IMR-90 (cell line): Measurements from ENCODE around the gene SCRN2. TPM values are rescaled to one million over a fixed set of nuclear protein-coding genes. Genes with fewer than 3 reads are reported as not detected.

Source experiments
- ATAC-seq: fragments of 200-7000 bp; cut with Tn5 transposase; 2 replicates; pipeline ENCODE4 v1.9.1; 2020; ENCODE audit warnings: low read depth, mild to moderate bottlenecking, moderate library complexity
- BruUV-seq: library from RNA; stranded (reverse); fragments of 400-500 nt; replicated peaks from 2 replicates; lab custom pipeline; 2021; lab: Mats Ljungman, UMichigan
- CTCF ChIA-PET: fragments of 300-600 bp; formaldehyde crosslinking; extraction: SDS; loops from one replicate; lab custom pipeline; 2021; ENCODE audit warnings: antibody characterized with exemption; lab: Yijun Ruan, JAX
- POLR2A ChIA-PET: fragments of 300-600 bp; sonication (Branson Sonifier 250); formaldehyde crosslinking; loops from one replicate; lab custom pipeline; 2022; ENCODE audit warnings: antibody characterized with exemption; ENCODE audit not compliant: unreplicated experiment; lab: Charles Lee
- DNase-seq: peaks from one replicate; pipeline ENCODE4 v3.0.0; 2013
- H2AFZ ChIP-seq: replicated peaks from 2 replicates; pipeline ENCODE3; 2013; ENCODE audit warnings: low read length, mild to moderate bottlenecking; ENCODE audit not compliant: poor library complexity
- H2AK5ac ChIP-seq: 2 replicates; pipeline ENCODE4 v1.6.1; 2013; ENCODE audit warnings: low read depth, low read length, inconsistent platforms
- H2AK9ac ChIP-seq: replicated peaks from 2 replicates; pipeline ENCODE3; 2013; ENCODE audit warnings: mild to moderate bottlenecking, low read depth, low read length, moderate library complexity; ENCODE audit not compliant: poor library complexity
- H2BK120ac ChIP-seq: 2 replicates; pipeline ENCODE4 v1.6.1; 2013; ENCODE audit warnings: low read depth, low read length, inconsistent platforms
- H2BK15ac ChIP-seq: 3 replicates; pipeline ENCODE4 v1.6.1; 2013; ENCODE audit warnings: low read depth, low read length, inconsistent platforms
- H2BK20ac ChIP-seq: 2 replicates; pipeline ENCODE4 v1.6.1; 2013; ENCODE audit warnings: low read depth, mild to moderate bottlenecking, inconsistent platforms, low read length, moderate library complexity
- H2BK5ac ChIP-seq: 2 replicates; pipeline ENCODE4 v1.6.1; 2013; ENCODE audit warnings: mild to moderate bottlenecking, low read depth, low read length, inconsistent platforms; ENCODE audit not compliant: poor library complexity, severe bottlenecking
- H3K14ac ChIP-seq: replicated peaks from 2 replicates; pipeline ENCODE4 v1.6.1; 2013; ENCODE audit warnings: low read depth, low read length, inconsistent platforms
- H3K18ac ChIP-seq: 2 replicates; pipeline ENCODE4 v1.6.1; 2013; ENCODE audit warnings: low read depth, low read length, control low read depth
- H3K23ac ChIP-seq: 2 replicates; pipeline ENCODE4 v1.6.1; 2013; ENCODE audit warnings: low read depth, low read length, inconsistent platforms
- H3K27ac ChIP-seq: 2 replicates; pipeline ENCODE4 v1.5.1; 2013; ENCODE audit warnings: mild to moderate bottlenecking, control low read depth, low read length; ENCODE audit not compliant: insufficient read depth
- H3K27me3 ChIP-seq: 2 replicates; pipeline ENCODE4 v1.6.1; 2013; ENCODE audit warnings: low read length; ENCODE audit not compliant: control insufficient read depth, insufficient read depth
- H3K36me3 ChIP-seq: 2 replicates; pipeline ENCODE4 v1.6.1; 2013; ENCODE audit warnings: low read length, mixed read lengths; ENCODE audit not compliant: control insufficient read depth, insufficient read depth
- H3K4ac ChIP-seq: 2 replicates; pipeline ENCODE4 v1.6.1; 2013; ENCODE audit warnings: low read depth, low read length, inconsistent platforms
- H3K4me1 ChIP-seq: 2 replicates; pipeline ENCODE4 v1.6.1; 2013; ENCODE audit warnings: low read length, mixed read lengths; ENCODE audit not compliant: control insufficient read depth, insufficient read depth
- H3K4me2 ChIP-seq: 2 replicates; pipeline ENCODE4 v1.6.1; 2013; ENCODE audit warnings: low read depth, mild to moderate bottlenecking, control low read depth, low read length, moderate library complexity
- H3K4me3 ChIP-seq: 2 replicates; pipeline ENCODE4 v1.5.1; 2013; ENCODE audit warnings: low read depth, mild to moderate bottlenecking, control low read depth, low read length, moderate library complexity; ENCODE audit not compliant: insufficient read depth
- H3K56ac ChIP-seq: 2 replicates; pipeline ENCODE4 v1.6.1; 2013; ENCODE audit warnings: low read length, inconsistent platforms; ENCODE audit not compliant: insufficient read depth; ENCODE audit errors: extremely low read depth
- H3K79me1 ChIP-seq, 2 experiments: 2 replicates each; pipeline ENCODE4 v1.6.1; 2013; ENCODE audit warnings: low read length in 2 of 2, inconsistent platforms in 1 of 2, low read depth in 1 of 2
- H3K9ac ChIP-seq: 2 replicates; pipeline ENCODE4 v1.6.1; 2013; ENCODE audit warnings: low read depth, low read length, control low read depth
- H3K9me1 ChIP-seq: 2 replicates; pipeline ENCODE4 v1.6.1; 2013; ENCODE audit warnings: low read length, inconsistent platforms; ENCODE audit not compliant: insufficient read depth
- H3K9me3 ChIP-seq: 2 replicates; pipeline ENCODE4 v1.6.1; 2013; ENCODE audit warnings: low read length; ENCODE audit not compliant: control insufficient read depth, insufficient read depth
- H4K20me1 ChIP-seq: 2 replicates; pipeline ENCODE4 v1.6.1; 2013; ENCODE audit warnings: low read length, inconsistent platforms; ENCODE audit not compliant: insufficient read depth
- H4K5ac ChIP-seq: 2 replicates; pipeline ENCODE4 v1.6.1; 2013; ENCODE audit warnings: mild to moderate bottlenecking, low read depth, low read length, control low read depth
- H4K8ac ChIP-seq, 2 experiments: 2 replicates each; pipeline ENCODE4 v1.6.1; 2013; ENCODE audit warnings: low read depth in 2 of 2, low read length in 2 of 2, control low read depth in 1 of 2, inconsistent platforms in 1 of 2
- H4K91ac ChIP-seq: 2 replicates; pipeline ENCODE4 v1.6.1; 2013; ENCODE audit warnings: low read depth, low read length, inconsistent platforms; ENCODE audit not compliant: insufficient read depth
- BHLHE40 ChIP-seq: fragments of 150-350 bp; IDR thresholded peaks from 2 replicates; pipeline ENCODE4 v1.6.1; 2016; ENCODE audit warnings: mild to moderate bottlenecking, low read depth, low read length
- CEBPB ChIP-seq: IDR thresholded peaks from 2 replicates; pipeline ENCODE4 v1.6.1; 2012; ENCODE audit warnings: low read depth, low read length, improper control_type of control experiment
- WGBS, 2 experiments: methylation state at CpG; one replicate each; pipeline versions ENCODE4 v1.1.5 to v1.1.7; 2013; ENCODE audit warnings: missing lambda C conversion rate in 2 of 2; ENCODE audit not compliant: insufficient read length in 1 of 2; ENCODE audit errors: extremely low coverage in 2 of 2; 5-methylcytosine and 5-hydroxymethylcytosine counted together
- dilution Hi-C: fragments of 300-500 bp; cut with HindIII; formaldehyde crosslinking; loops from one replicate; pipeline ENCODE4 v1.14.3; 2018; ENCODE audit warnings: low sequenced_read_pairs; ENCODE audit not compliant: unreplicated experiment
- in situ Hi-C: fragments of 300-500 bp; cut with MboI; formaldehyde crosslinking; loops from 3 replicates; pipeline ENCODE4 v1.14.3; 2019; ENCODE audit warnings: low sequenced_read_pairs, inconsistent platforms, mixed read lengths
- intact Hi-C: fragments of 100-400 bp; cut with micrococcal nuclease; formaldehyde crosslinking; loops from 2 replicates; pipeline ENCODE4 v1.10.0; 2022
- polyA plus RNA-seq, 3 experiments: library from polyadenylated mRNA; depleted of rRNA; stranded (reverse); fragments of >200 nt; gene quantifications; 2 replicates each; pipeline ENCODE4 v1.2.3, GENCODE V29; 2012; ENCODE audit warnings: low replicate concordance in 1 of 3
- total RNA-seq: library from RNA; depleted of rRNA; stranded (reverse); fragments of >200 nt; gene quantifications from 2 replicates; pipeline ENCODE4 v1.2.3, GENCODE V29; 2012

SCRN2 gene
- total and polyA plus RNA-seq, 2 of the 4 experiments (the other 2 are of a cell fraction), result 17.2 to 31.0 TPM

DNA sequence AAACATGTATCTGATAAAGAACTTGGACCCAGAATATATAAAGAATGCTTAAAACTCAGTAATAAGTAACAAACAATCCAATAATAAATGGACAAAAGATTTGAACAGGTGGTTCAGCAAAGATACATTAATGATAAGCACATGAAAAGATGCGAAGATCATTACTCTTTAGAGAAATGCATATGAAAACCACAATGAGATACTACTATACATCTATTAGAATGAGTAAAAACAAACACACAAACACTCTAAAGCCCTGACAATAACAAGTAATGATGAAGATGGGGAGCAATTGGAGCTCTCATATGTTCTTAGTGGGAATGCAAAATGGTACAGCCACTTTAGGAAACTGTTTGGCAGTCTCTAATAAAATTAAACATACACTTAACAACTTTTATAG, 48.6 kb downstream of the SCRN2 start:
- Histone ChIP-seq H3K9me1 (no peaks in the 10 kb centered on the region), H3K27ac (no peak overlapping the region), H2BK15ac (no peak overlapping the region), H3K18ac (no peak overlapping the region), H3K14ac (no peak overlapping the region), H3K9ac (no peak overlapping the region), H4K91ac (no peak overlapping the region), H4K20me1 (no peaks in the 10 kb centered on the region), H2AK9ac (no peak overlapping the region), H4K8ac (no peak overlapping the region), H3K4ac (no peak overlapping the region), H2BK120ac (no peak overlapping the region), H2AFZ (no peak overlapping the region), H2AK5ac (no peak overlapping the region), H3K4me3 (no peak overlapping the region), H4K5ac (no peak overlapping the region), H2BK20ac (no peak overlapping the region), H3K36me3 (no peaks in the 10 kb centered on the region), H3K23ac (no peak overlapping the region), H3K9me3 (no peaks in the 10 kb centered on the region), H3K27me3 (peaks cover 53% of the 10 kb centered on the region), H3K4me1 (no peaks in the 10 kb centered on the region), H3K4me2 (no peak overlapping the region), H2BK5ac (no peak overlapping the region), H3K79me1 (no peaks in the 10 kb centered on the region), H3K56ac (no peak overlapping the region)
- no TSS peak for BruUV-seq
- DNase-seq (no peak), ATAC-seq (no peak)
- CTCF ChIA-PET, result no interaction called here
- intact Hi-C loops (no loop called here), dilution Hi-C loops (no loop called here), in situ Hi-C loops (no loop called here)
- no CpG with 5 or more reads among the region's 1 CpG for WGBS, 2 experiments
- POLR2A ChIA-PET, result no interaction called here
- no peak for TF ChIP-seq CEBPB
- no peak for TF ChIP-seq BHLHE40
